IMR-90 (cell line): ENCODE data around the gene RIC8A. TPM values are rescaled to one million over a fixed set of nuclear protein-coding genes. Genes with fewer than 3 reads are reported as not detected.
"Not testable (repeated sequence)": the region's sequence is repeated elsewhere in the genome, so short reads cannot be mapped to it uniquely, and the experiment has no call there.

ENCODE experiments used
- ATAC-seq: fragments of 200-7000 bp; cut with Tn5 transposase; 2 replicates; pipeline ENCODE4 v1.9.1; 2020; ENCODE audit warnings: low read depth, mild to moderate bottlenecking, moderate library complexity
- BruUV-seq: library from RNA; stranded (reverse); fragments of 400-500 nt; replicated peaks from 2 replicates; lab custom pipeline; 2021; lab: Mats Ljungman, UMichigan
- CTCF ChIA-PET: fragments of 300-600 bp; formaldehyde crosslinking; extraction: SDS; loops from one replicate; lab custom pipeline; 2021; ENCODE audit warnings: antibody characterized with exemption; lab: Yijun Ruan, JAX
- POLR2A ChIA-PET: fragments of 300-600 bp; sonication (Branson Sonifier 250); formaldehyde crosslinking; loops from one replicate; lab custom pipeline; 2022; ENCODE audit warnings: antibody characterized with exemption; ENCODE audit not compliant: unreplicated experiment; lab: Charles Lee
- DNase-seq: peaks from one replicate; pipeline ENCODE4 v3.0.0; 2013
- H2AFZ ChIP-seq: replicated peaks from 2 replicates; pipeline ENCODE3; 2013; ENCODE audit warnings: low read length, mild to moderate bottlenecking; ENCODE audit not compliant: poor library complexity
- H2AK5ac ChIP-seq: 2 replicates; pipeline ENCODE4 v1.6.1; 2013; ENCODE audit warnings: low read depth, low read length, inconsistent platforms
- H2AK9ac ChIP-seq: replicated peaks from 2 replicates; pipeline ENCODE3; 2013; ENCODE audit warnings: mild to moderate bottlenecking, low read depth, low read length, moderate library complexity; ENCODE audit not compliant: poor library complexity
- H2BK120ac ChIP-seq: 2 replicates; pipeline ENCODE4 v1.6.1; 2013; ENCODE audit warnings: low read depth, low read length, inconsistent platforms
- H2BK15ac ChIP-seq: 3 replicates; pipeline ENCODE4 v1.6.1; 2013; ENCODE audit warnings: low read depth, low read length, inconsistent platforms
- H2BK20ac ChIP-seq: 2 replicates; pipeline ENCODE4 v1.6.1; 2013; ENCODE audit warnings: low read depth, mild to moderate bottlenecking, inconsistent platforms, low read length, moderate library complexity
- H2BK5ac ChIP-seq: 2 replicates; pipeline ENCODE4 v1.6.1; 2013; ENCODE audit warnings: mild to moderate bottlenecking, low read depth, low read length, inconsistent platforms; ENCODE audit not compliant: poor library complexity, severe bottlenecking
- H3K14ac ChIP-seq: replicated peaks from 2 replicates; pipeline ENCODE4 v1.6.1; 2013; ENCODE audit warnings: low read depth, low read length, inconsistent platforms
- H3K18ac ChIP-seq: 2 replicates; pipeline ENCODE4 v1.6.1; 2013; ENCODE audit warnings: low read depth, low read length, control low read depth
- H3K23ac ChIP-seq: 2 replicates; pipeline ENCODE4 v1.6.1; 2013; ENCODE audit warnings: low read depth, low read length, inconsistent platforms
- H3K27ac ChIP-seq: 2 replicates; pipeline ENCODE4 v1.5.1; 2013; ENCODE audit warnings: mild to moderate bottlenecking, control low read depth, low read length; ENCODE audit not compliant: insufficient read depth
- H3K27me3 ChIP-seq: 2 replicates; pipeline ENCODE4 v1.6.1; 2013; ENCODE audit warnings: low read length; ENCODE audit not compliant: control insufficient read depth, insufficient read depth
- H3K36me3 ChIP-seq: 2 replicates; pipeline ENCODE4 v1.6.1; 2013; ENCODE audit warnings: low read length, mixed read lengths; ENCODE audit not compliant: control insufficient read depth, insufficient read depth
- H3K4ac ChIP-seq: 2 replicates; pipeline ENCODE4 v1.6.1; 2013; ENCODE audit warnings: low read depth, low read length, inconsistent platforms
- H3K4me1 ChIP-seq: 2 replicates; pipeline ENCODE4 v1.6.1; 2013; ENCODE audit warnings: low read length, mixed read lengths; ENCODE audit not compliant: control insufficient read depth, insufficient read depth
- H3K4me2 ChIP-seq: 2 replicates; pipeline ENCODE4 v1.6.1; 2013; ENCODE audit warnings: low read depth, mild to moderate bottlenecking, control low read depth, low read length, moderate library complexity
- H3K4me3 ChIP-seq: 2 replicates; pipeline ENCODE4 v1.5.1; 2013; ENCODE audit warnings: low read depth, mild to moderate bottlenecking, control low read depth, low read length, moderate library complexity; ENCODE audit not compliant: insufficient read depth
- H3K56ac ChIP-seq: 2 replicates; pipeline ENCODE4 v1.6.1; 2013; ENCODE audit warnings: low read length, inconsistent platforms; ENCODE audit not compliant: insufficient read depth; ENCODE audit errors: extremely low read depth
- H3K79me1 ChIP-seq, 2 experiments: 2 replicates each; pipeline ENCODE4 v1.6.1; 2013; ENCODE audit warnings: low read length in 2 of 2, inconsistent platforms in 1 of 2, low read depth in 1 of 2
- H3K9ac ChIP-seq: 2 replicates; pipeline ENCODE4 v1.6.1; 2013; ENCODE audit warnings: low read depth, low read length, control low read depth
- H3K9me1 ChIP-seq: 2 replicates; pipeline ENCODE4 v1.6.1; 2013; ENCODE audit warnings: low read length, inconsistent platforms; ENCODE audit not compliant: insufficient read depth
- H3K9me3 ChIP-seq: 2 replicates; pipeline ENCODE4 v1.6.1; 2013; ENCODE audit warnings: low read length; ENCODE audit not compliant: control insufficient read depth, insufficient read depth
- H4K20me1 ChIP-seq: 2 replicates; pipeline ENCODE4 v1.6.1; 2013; ENCODE audit warnings: low read length, inconsistent platforms; ENCODE audit not compliant: insufficient read depth
- H4K5ac ChIP-seq: 2 replicates; pipeline ENCODE4 v1.6.1; 2013; ENCODE audit warnings: mild to moderate bottlenecking, low read depth, low read length, control low read depth
- H4K8ac ChIP-seq, 2 experiments: 2 replicates each; pipeline ENCODE4 v1.6.1; 2013; ENCODE audit warnings: low read depth in 2 of 2, low read length in 2 of 2, control low read depth in 1 of 2, inconsistent platforms in 1 of 2
- H4K91ac ChIP-seq: 2 replicates; pipeline ENCODE4 v1.6.1; 2013; ENCODE audit warnings: low read depth, low read length, inconsistent platforms; ENCODE audit not compliant: insufficient read depth
- CTCF ChIP-seq: conservative IDR thresholded peaks from 2 replicates; pipeline ENCODE4 v1.5.1; 2012; ENCODE audit warnings: mild to moderate bottlenecking, low read depth, low read length, improper control_type of control experiment
- SMC3 ChIP-seq: fragments of 150-350 bp; IDR thresholded peaks from 2 replicates; pipeline ENCODE4 v1.6.1; 2016; ENCODE audit warnings: low read depth, mild to moderate bottlenecking, antibody characterized with exemption, low read length, moderate library complexity
- WGBS, 2 experiments: methylation state at CpG; one replicate each; pipeline versions ENCODE4 v1.1.5 to v1.1.7; 2013; ENCODE audit warnings: missing lambda C conversion rate in 2 of 2; ENCODE audit not compliant: insufficient read length in 1 of 2; ENCODE audit errors: extremely low coverage in 2 of 2; 5-methylcytosine and 5-hydroxymethylcytosine counted together
- dilution Hi-C: fragments of 300-500 bp; cut with HindIII; formaldehyde crosslinking; loops from one replicate; pipeline ENCODE4 v1.14.3; 2018; ENCODE audit warnings: low sequenced_read_pairs; ENCODE audit not compliant: unreplicated experiment
- in situ Hi-C: fragments of 300-500 bp; cut with MboI; formaldehyde crosslinking; loops from 3 replicates; pipeline ENCODE4 v1.14.3; 2019; ENCODE audit warnings: low sequenced_read_pairs, inconsistent platforms, mixed read lengths
- intact Hi-C: fragments of 100-400 bp; cut with micrococcal nuclease; formaldehyde crosslinking; loops from 2 replicates; pipeline ENCODE4 v1.10.0; 2022
- polyA plus RNA-seq, 3 experiments: library from polyadenylated mRNA; depleted of rRNA; stranded (reverse); fragments of >200 nt; gene quantifications; 2 replicates each; pipeline ENCODE4 v1.2.3, GENCODE V29; 2012; ENCODE audit warnings: low replicate concordance in 1 of 3
- total RNA-seq: library from RNA; depleted of rRNA; stranded (reverse); fragments of >200 nt; gene quantifications from 2 replicates; pipeline ENCODE4 v1.2.3, GENCODE V29; 2012

The RIC8A gene
- total and polyA plus RNA-seq, 2 of the 4 experiments (the other 2 are of a cell fraction) = 129 to 188 TPM

- H3K18ac ChIP-seq, H3K9me1 ChIP-seq, H3K14ac ChIP-seq, dilution Hi-C loops, H3K27me3 ChIP-seq, H2AK5ac ChIP-seq, H2BK5ac ChIP-seq, H2AFZ ChIP-seq, DNase-seq, H4K8ac ChIP-seq, H3K23ac ChIP-seq, H2BK20ac ChIP-seq, H3K4ac ChIP-seq, H3K4me3 ChIP-seq, H4K91ac ChIP-seq, H3K4me1 ChIP-seq, H3K27ac ChIP-seq, H3K9me3 ChIP-seq, H2BK15ac ChIP-seq, H3K56ac ChIP-seq, H4K20me1 ChIP-seq, BruUV-seq, CTCF ChIA-PET, H2BK120ac ChIP-seq, H3K4me2 ChIP-seq, H3K79me1 ChIP-seq, POLR2A ChIA-PET, H3K9ac ChIP-seq, H3K36me3 ChIP-seq, intact Hi-C loops, H4K5ac ChIP-seq, ATAC-seq, H2AK9ac ChIP-seq, in situ Hi-C loops: not testable (repeated sequence)
- TF ChIP-seq CTCF = peak; percentile 22; the same call in 1 of the 2 replicates
- peak; percentile 12; the same call in 1 of the 2 replicates for TF ChIP-seq SMC3
- WGBS, 2 experiments = no CpG with 5 or more reads among the region's 13 CpGs
These were observed 27.3 kb upstream of the RIC8A start for GRCh38 chr11:180242-180641.

- in situ Hi-C loops = not testable (repeated sequence)
These were observed 18.2 kb upstream of the RIC8A start for GRCh38 chr11:189200-189783.

More at GRCh38 chr11:189200-189783, 18.2 kb upstream of the RIC8A start:
- H3K36me3 ChIP-seq, H3K9ac ChIP-seq, BruUV-seq, H3K9me3 ChIP-seq, H3K23ac ChIP-seq, DNase-seq, H4K20me1 ChIP-seq, H4K8ac ChIP-seq, dilution Hi-C loops, POLR2A ChIA-PET, H4K5ac ChIP-seq, H3K4me3 ChIP-seq, ATAC-seq, H3K9me1 ChIP-seq, intact Hi-C loops, H3K4me1 ChIP-seq, H2BK120ac ChIP-seq, H2BK20ac ChIP-seq, H4K91ac ChIP-seq, H3K4ac ChIP-seq, H3K18ac ChIP-seq, H3K4me2 ChIP-seq, H2AFZ ChIP-seq, CTCF ChIA-PET, H3K27me3 ChIP-seq, H3K27ac ChIP-seq, H2AK5ac ChIP-seq, H3K56ac ChIP-seq, H3K79me1 ChIP-seq, H3K14ac ChIP-seq, H2BK15ac ChIP-seq, H2BK5ac ChIP-seq, H2AK9ac ChIP-seq: not testable (repeated sequence)
- WGBS, 2 experiments = no CpG with 5 or more reads among the region's 55 CpGs
